ENCODE results near the gene CDH4. TPM values are rescaled to one million over a fixed set of nuclear protein-coding genes. Genes with fewer than 3 reads are reported as not detected.

Gene CDH4
- total RNA-seq, 1 donor from 2014 or later = 8.3 TPM

GRCh38 chr20:61636531-61637116 lies 384.6 kb downstream of the CDH4 start:
- H3K4me1 Mint-ChIP-seq (ENCODE audit: unreplicated experiment) = no peaks in the 10 kb centered on the region
- no peaks in the 10 kb centered on the region for H3K9me3 Mint-ChIP-seq
- TF ChIP-seq CTCF (conservative IDR thresholded peaks at IDR 0.05) = no peak
- H3K27me3 Mint-ChIP-seq = peaks cover 22% of the 10 kb centered on the region
- no peak overlapping the region for H3K4me3 Mint-ChIP-seq
- DNase-seq (ENCODE audit: extremely low spot score, unreplicated experiment) = no peak
- H3K27ac Mint-ChIP-seq = no peak overlapping the region
- no peaks in the 10 kb centered on the region for H3K36me3 Mint-ChIP-seq

DNA sequence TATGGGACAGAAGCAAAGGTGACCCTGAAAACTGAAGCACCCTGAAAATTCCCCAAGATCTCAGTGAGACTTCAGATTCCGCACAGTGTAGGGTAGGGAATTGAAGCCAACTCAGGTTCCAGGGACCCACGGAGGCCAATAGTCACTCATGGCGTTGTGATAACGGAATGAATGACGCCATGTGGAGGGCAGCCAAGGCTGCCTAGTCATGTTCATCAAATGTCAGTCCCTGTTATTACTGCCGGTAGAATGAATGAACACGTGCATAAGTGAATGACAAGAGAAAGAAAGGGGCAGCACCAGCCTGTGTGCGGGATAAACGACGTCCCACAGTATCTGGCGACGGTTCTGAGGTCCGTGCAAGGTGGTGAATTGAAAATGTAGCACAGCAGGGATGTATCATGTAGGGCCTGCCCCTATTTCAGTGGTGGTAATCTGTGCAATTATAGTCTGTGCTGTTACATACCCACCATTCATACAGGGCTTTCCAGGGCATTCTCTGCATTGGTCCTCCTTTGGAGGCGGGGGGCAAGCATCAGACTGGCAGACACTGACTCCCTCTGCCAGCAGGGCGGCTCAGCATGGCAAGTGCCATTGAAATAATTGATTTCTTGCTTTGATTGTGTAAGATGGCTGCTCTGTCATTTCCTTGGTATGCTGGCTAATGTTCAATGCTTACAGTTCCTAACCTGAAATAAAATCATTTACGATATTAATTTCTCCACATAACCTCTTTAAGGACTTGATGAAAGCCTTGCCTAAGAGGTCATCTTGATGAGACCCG lies 386.9 kb downstream of the CDH4 start:
- Mint-ChIP-seq H3K36me3 (no peaks in the 10 kb centered on the region), H3K4me1 (ENCODE audit: unreplicated experiment) (no peaks in the 10 kb centered on the region), H3K27me3 (peaks cover 21% of the 10 kb centered on the region), H3K4me3 (no peak overlapping the region), H3K27ac (no peak overlapping the region), H3K9me3 (no peaks in the 10 kb centered on the region)
- no peak for DNase-seq (ENCODE audit: extremely low spot score, unreplicated experiment)
- no peak for TF ChIP-seq CTCF (conservative IDR thresholded peaks at IDR 0.05)

DNA sequence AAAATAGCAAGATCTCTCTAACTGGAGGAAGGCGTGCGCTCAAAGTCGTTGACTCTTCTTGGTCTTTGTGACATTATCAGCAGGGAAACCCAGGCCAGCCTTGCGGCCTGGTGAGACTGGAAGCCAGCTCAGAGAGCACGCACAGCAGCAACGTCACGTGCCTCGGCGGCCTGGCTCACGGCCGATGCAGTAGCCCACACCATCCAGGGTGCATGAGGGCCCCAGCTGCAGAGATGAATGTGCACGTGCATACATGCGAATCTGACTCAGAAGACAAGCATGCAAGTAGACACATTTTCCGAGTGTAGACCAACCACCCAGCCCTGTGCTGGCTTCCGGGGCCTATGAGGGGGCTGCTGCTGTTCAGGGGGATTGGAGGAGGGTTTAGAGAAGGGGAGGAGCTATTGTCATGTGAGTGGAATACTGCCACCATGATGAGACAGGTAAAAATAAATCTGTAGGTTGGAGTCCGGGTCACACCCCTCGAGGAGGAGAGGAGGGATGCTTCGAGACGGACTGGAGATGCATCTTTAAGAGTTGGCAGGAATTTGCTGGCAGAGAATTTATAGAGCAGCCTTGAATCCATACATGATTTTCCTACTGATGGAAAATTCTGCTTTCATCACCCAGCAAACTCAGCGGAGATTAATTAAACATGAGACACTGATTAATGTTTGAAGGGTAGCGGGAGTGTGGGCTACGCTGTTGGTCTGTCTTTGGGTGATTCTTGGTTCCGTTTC lies 388.2 kb downstream of the CDH4 start:
- H3K36me3 Mint-ChIP-seq = no peaks in the 10 kb centered on the region
- no peak overlapping the region for H3K4me3 Mint-ChIP-seq
- H3K4me1 Mint-ChIP-seq (ENCODE audit: unreplicated experiment) = no peaks in the 10 kb centered on the region
- H3K9me3 Mint-ChIP-seq = no peaks in the 10 kb centered on the region
- no peak for DNase-seq (ENCODE audit: extremely low spot score, unreplicated experiment)
- peaks cover 16% of the 10 kb centered on the region for H3K27me3 Mint-ChIP-seq
- TF ChIP-seq CTCF (conservative IDR thresholded peaks at IDR 0.05) = no peak
- H3K27ac Mint-ChIP-seq = no peak overlapping the region

- H3K4me3 Mint-ChIP-seq = no peak overlapping the region
- H3K9me3 Mint-ChIP-seq = no peaks in the 10 kb centered on the region
- no peak overlapping the region for H3K27ac Mint-ChIP-seq
- H3K27me3 Mint-ChIP-seq = peaks cover 16% of the 10 kb centered on the region
- no peak for TF ChIP-seq CTCF (conservative IDR thresholded peaks at IDR 0.05)
- no peaks in the 10 kb centered on the region for H3K36me3 Mint-ChIP-seq
- no peak for DNase-seq (ENCODE audit: extremely low spot score, unreplicated experiment)
- H3K4me1 Mint-ChIP-seq (ENCODE audit: unreplicated experiment) = no peaks in the 10 kb centered on the region
Observed at GRCh38 chr20:61640871-61641245, 388.8 kb downstream of the CDH4 start.

GRCh38 chr20:61643656-61644377 lies 391.8 kb downstream of the CDH4 start:
- Mint-ChIP-seq H3K27me3 (peaks cover 14% of the 10 kb centered on the region), H3K27ac (no peak overlapping the region), H3K4me3 (no peak overlapping the region), H3K36me3 (no peaks in the 10 kb centered on the region), H3K4me1 (ENCODE audit: unreplicated experiment) (no peaks in the 10 kb centered on the region), H3K9me3 (no peaks in the 10 kb centered on the region)
- DNase-seq (ENCODE audit: extremely low spot score, unreplicated experiment) = no peak
- TF ChIP-seq CTCF (conservative IDR thresholded peaks at IDR 0.05) = no peak
